Measurements from ENCODE around the gene PAK1.

DNA sequence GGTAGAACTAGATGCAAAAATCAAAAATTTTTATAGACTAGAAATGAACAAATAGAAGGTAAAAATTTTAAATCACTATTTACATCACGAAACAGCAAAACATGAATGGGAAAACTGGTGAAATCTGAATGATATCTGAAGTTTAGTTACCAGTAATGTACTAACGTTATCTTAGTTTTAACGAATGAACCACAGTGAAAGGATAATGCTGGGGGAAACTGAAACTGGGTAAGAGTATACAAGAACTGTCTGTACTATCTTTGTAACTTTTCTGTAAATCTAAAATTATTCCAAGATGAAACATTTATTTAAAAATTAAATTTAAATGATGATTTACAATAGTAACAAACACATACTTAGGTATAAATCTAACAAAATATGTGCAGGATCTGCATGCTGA, 179.9 kb downstream of the PAK1 start:
- TF ChIP-seq POLR2A (IDR thresholded peaks at IDR 0.05): no peak
- TF ChIP-seq, protein P1, sequence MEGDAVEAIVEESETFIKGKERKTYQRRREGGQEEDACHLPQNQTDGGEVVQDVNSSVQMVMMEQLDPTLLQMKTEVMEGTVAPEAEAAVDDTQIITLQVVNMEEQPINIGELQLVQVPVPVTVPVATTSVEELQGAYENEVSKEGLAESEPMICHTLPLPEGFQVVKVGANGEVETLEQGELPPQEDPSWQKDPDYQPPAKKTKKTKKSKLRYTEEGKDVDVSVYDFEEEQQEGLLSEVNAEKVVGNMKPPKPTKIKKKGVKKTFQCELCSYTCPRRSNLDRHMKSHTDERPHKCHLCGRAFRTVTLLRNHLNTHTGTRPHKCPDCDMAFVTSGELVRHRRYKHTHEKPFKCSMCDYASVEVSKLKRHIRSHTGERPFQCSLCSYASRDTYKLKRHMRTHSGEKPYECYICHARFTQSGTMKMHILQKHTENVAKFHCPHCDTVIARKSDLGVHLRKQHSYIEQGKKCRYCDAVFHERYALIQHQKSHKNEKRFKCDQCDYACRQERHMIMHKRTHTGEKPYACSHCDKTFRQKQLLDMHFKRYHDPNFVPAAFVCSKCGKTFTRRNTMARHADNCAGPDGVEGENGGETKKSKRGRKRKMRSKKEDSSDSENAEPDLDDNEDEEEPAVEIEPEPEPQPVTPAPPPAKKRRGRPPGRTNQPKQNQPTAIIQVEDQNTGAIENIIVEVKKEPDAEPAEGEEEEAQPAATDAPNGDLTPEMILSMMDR (IDR thresholded peaks at IDR 0.05): no peak
